GM19324 (cell line): Measurements from ENCODE around the gene BTD.

Experiments used
- ATAC-seq: cut with Tn5 transposase; IDR thresholded peaks from one replicate; pipeline ENCODE4 v1.9.1; 2021; ENCODE audit warnings: mild to moderate bottlenecking, moderate library complexity; ENCODE audit not compliant: unreplicated experiment, low FRiP score

BTD gene

GRCh38 chr3:15660055-15660935, 58.8 kb downstream of the BTD start:
- ATAC-seq: no peak

DNA sequence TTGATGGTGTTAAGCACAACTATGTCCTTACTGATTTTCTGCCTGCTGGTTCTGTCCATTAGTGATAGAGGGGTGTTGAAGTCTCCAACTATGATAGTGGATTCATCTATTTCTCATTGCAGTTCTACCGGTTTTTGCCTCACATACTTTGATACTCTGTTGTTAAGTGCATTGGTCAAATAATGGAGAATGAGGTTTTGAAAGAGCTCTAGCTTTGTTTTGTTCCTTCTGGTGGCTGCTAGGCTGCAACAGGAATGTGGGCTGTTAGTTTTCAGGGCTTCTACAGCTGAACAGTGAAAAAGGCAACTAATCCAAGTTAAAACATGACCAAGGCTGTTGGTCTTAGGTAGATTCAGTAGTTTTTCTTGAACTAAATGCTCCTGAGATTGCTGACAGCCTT, 62.6 kb downstream of the BTD start:
- no peak for ATAC-seq

DNA sequence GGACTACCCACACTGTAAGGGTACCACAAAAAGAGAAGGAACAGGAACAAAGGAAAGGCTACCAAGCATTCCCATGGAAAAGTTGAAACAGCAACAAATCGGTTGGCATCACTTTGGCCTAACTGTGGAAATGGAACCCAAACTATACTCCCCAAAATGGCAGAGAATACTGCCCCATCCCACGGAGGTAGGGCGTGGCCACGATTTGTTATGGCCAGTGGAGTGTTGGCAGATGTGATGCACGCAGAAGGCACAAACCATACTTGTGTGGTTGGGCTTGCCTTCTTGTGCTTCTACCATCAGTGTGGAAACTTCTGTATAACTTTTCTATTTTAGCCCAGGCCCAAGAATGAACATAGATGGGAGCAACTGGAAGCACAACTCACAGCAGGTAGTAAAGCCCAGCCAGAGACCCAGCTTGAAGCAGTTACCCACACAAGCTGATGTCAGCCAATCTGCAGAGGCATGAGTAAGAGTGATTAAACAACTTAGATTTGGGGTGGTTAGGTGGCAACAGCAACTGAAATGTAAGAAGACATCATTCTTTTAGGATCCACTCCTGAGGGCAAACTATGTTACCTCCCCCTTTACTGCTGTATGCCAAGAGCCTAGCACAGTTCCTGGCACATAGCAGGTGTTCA, 64.1 kb downstream of the BTD start:
- no peak for ATAC-seq

- ATAC-seq: no peak
Observed at GRCh38 chr3:15666277-15666676, 64.7 kb downstream of the BTD start.

DNA sequence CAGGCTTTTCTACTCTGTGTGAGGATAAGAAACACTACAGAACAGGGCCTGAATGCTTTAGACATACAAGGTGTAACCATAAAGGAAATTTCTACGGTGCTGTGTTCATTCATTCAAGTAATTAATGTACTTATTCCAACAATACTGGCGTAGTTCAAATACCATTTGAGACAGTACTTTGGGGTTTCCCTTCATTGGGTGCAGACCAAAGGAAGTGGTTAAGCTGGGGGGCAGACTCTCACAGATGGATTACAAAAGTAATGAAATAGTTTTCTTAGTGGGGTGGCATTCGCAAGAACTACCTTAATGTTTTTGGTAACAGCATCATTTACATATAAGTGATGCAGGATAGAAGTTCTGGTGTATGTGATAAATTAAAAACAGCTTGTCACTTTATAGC, 65.9 kb downstream of the BTD start:
- no peak for ATAC-seq

DNA sequence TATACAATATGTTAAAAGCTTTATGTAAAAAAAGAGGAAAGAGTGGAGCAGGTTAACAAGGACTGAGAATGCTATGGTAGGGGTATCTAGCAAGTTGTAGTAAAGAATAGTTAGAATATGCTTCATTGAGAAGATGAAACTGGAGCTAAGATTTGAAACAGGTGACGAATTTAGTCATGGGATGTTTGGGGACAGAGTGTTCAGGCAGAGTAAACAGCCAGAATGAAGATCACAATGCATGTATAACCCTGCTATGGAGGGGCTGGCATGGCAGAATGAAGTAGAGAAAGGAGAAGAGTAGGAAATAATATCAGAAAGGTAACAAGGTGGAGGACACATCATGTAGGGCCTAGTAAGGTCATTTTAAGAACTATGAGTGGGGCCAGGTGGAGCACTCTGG, 72.0 kb downstream of the BTD start:
- no peak for ATAC-seq

DNA sequence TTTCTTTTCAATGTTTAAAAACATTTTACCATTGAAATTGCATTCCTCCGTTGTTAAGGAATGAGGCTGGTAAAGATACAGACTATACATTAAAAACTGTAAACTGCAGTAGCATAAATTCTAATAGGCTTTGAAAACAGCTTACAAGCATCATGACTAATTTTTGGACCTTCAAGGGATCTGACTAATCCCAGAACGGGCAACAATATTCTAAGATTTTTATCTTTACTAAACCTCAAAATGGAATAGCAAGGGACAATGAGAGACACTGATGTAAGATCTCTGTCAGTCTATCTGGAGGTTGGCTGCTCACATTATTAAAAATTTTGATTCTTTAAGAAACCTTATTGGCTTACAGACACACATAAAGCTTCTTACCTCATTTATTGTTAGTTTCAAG, 74.7 kb downstream of the BTD start:
- no peak for ATAC-seq

GRCh38 chr3:15679306-15679705, 77.8 kb downstream of the BTD start:
- no peak for ATAC-seq

GRCh38 chr3:15681668-15682067, 80.1 kb downstream of the BTD start:
- no peak for ATAC-seq

DNA sequence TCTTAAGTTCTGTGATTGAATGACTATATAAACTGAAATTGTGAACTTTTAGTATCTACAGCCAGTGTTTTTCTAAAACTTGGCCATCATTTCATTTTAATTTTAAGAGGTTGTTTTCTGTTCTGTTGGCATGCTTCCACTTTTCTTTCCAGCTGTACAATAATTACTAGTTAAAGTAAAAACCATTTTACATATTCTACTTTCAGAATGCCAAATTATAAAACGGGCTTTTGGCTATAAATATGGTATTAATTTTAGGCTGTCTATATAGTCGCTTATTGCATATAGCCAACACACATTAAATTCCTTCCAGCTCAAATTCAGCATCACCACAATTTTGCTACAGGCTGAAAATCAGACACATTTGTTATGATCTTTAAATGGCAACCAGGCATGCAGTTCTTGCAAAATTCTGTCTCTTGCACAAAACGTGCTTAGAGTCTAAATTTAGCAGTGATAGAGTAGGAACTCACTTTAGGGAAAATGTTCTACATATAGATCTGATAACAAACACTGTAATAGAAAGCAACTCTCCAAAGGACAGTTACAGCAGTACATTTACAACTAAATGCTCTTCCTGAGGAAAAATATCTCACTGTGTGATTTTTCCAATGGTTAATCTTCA, 81.1 kb downstream of the BTD start:
- ATAC-seq: no peak

GRCh38 chr3:15683253-15683652, 81.7 kb downstream of the BTD start:
- ATAC-seq: no peak

DNA sequence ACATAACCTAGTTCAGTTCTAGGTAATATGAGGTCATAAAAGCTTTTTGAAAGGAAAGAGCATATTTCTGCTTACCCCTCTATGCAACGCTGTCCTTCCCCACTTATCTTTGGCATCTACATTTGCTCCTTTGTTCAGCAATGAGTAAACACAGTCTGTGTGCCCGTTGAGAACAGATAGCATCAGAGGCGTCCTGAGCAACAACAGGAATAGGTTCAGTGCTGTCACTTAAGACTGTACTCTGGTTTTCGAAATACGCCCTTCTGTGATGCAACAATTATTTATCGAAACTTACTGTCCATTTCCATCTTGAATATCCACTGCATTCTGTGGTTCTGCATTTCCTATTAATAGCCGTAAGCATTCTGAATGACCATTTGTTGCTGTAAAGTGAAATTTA, 84.4 kb downstream of the BTD start:
- ATAC-seq: no peak

DNA sequence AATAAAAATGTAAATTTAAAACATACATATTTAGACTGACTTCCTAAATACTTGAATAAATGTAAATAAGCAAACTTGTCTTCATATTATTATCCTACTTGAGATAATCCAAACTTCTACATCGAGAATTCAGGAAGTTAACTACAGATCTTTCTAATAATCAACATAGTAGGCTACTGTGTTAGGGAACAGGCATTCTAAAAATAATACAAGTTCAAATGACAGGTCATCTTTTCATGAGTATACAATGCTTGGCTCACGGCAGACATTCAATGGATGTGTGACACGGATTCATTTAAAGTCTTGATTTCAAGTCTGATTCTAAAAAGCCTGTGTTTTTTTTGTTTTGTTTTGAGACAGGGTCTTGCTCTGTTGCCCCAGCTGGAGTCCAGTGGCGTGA, 88.7 kb downstream of the BTD start:
- no peak for ATAC-seq

DNA sequence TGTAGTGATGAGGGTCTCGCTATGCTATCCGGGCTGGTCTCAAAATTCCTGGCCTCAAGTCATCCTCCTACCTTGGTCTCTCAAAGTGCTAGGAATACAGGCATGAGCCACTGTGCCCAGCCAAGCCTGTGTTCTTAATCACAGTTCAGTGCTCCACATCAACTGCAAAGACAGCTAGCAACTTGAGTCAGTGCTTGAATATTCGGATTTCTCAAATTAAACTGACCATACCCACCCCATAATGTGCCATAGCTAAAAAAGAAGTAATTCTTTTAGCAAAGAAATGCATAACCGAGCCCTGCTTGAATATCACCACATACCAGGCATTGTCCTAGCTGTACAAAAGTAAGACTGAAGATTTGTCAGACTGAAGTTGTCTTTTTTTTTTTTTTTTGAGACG, 89.2 kb downstream of the BTD start:
- ATAC-seq: no peak

DNA sequence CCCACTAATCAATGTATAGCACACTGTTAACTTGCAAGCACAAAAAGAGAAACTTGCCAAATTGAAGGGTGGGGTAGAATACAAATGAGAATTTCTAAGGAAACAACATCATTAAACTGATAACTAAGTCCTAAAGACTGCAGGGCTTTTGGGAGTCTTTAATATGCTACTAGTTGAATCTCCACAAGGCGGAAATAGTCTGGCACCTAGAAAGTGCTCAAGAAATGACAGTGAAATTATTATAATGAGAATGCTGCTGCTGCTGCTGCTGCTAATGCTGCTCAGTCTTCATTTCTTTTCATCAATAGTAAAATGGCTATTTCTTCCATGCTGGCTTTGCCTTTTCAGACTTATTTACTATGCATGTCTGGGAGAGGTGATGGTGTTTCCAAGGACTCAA, 91.8 kb downstream of the BTD start:
- ATAC-seq: no peak

DNA sequence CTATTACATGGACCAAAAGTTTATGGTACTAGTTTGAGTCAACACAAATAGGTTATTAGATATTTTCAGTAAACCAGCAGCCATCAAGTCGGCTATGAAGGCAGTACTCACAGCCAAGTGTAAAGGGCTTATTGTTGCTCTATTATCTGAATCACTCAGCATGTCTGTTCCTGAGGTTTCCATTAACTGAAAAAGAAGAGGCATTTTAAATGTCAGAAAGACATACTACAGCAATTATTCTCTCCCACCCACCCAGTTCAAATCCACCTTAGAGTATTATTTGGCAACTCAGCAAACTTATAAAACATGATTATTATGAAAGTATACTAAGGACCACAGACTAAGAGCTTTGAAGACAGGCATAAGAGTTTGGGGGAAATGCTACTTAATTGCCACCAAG, 93.1 kb downstream of the BTD start:
- no peak for ATAC-seq
